IMR-90 (cell line): Measurements from ENCODE around the gene PJA2. TPM values are rescaled to one million over a fixed set of nuclear protein-coding genes. Genes with fewer than 3 reads are reported as not detected.

Experiments used
- ATAC-seq: fragments of 200-7000 bp; cut with Tn5 transposase; 2 replicates; pipeline ENCODE4 v1.9.1; 2020; ENCODE audit warnings: low read depth, mild to moderate bottlenecking, moderate library complexity
- BruUV-seq: library from RNA; stranded (reverse); fragments of 400-500 nt; replicated peaks from 2 replicates; lab custom pipeline; 2021; lab: Mats Ljungman, UMichigan
- CTCF ChIA-PET: fragments of 300-600 bp; formaldehyde crosslinking; extraction: SDS; loops from one replicate; lab custom pipeline; 2021; ENCODE audit warnings: antibody characterized with exemption; lab: Yijun Ruan, JAX
- POLR2A ChIA-PET: fragments of 300-600 bp; sonication (Branson Sonifier 250); formaldehyde crosslinking; loops from one replicate; lab custom pipeline; 2022; ENCODE audit warnings: antibody characterized with exemption; ENCODE audit not compliant: unreplicated experiment; lab: Charles Lee
- DNase-seq: peaks from one replicate; pipeline ENCODE4 v3.0.0; 2013
- H2AFZ ChIP-seq: replicated peaks from 2 replicates; pipeline ENCODE3; 2013; ENCODE audit warnings: low read length, mild to moderate bottlenecking; ENCODE audit not compliant: poor library complexity
- H2AK5ac ChIP-seq: 2 replicates; pipeline ENCODE4 v1.6.1; 2013; ENCODE audit warnings: low read depth, low read length, inconsistent platforms
- H2AK9ac ChIP-seq: replicated peaks from 2 replicates; pipeline ENCODE3; 2013; ENCODE audit warnings: mild to moderate bottlenecking, low read depth, low read length, moderate library complexity; ENCODE audit not compliant: poor library complexity
- H2BK120ac ChIP-seq: 2 replicates; pipeline ENCODE4 v1.6.1; 2013; ENCODE audit warnings: low read depth, low read length, inconsistent platforms
- H2BK15ac ChIP-seq: 3 replicates; pipeline ENCODE4 v1.6.1; 2013; ENCODE audit warnings: low read depth, low read length, inconsistent platforms
- H2BK20ac ChIP-seq: 2 replicates; pipeline ENCODE4 v1.6.1; 2013; ENCODE audit warnings: low read depth, mild to moderate bottlenecking, inconsistent platforms, low read length, moderate library complexity
- H2BK5ac ChIP-seq: 2 replicates; pipeline ENCODE4 v1.6.1; 2013; ENCODE audit warnings: mild to moderate bottlenecking, low read depth, low read length, inconsistent platforms; ENCODE audit not compliant: poor library complexity, severe bottlenecking
- H3K14ac ChIP-seq: replicated peaks from 2 replicates; pipeline ENCODE4 v1.6.1; 2013; ENCODE audit warnings: low read depth, low read length, inconsistent platforms
- H3K18ac ChIP-seq: 2 replicates; pipeline ENCODE4 v1.6.1; 2013; ENCODE audit warnings: low read depth, low read length, control low read depth
- H3K23ac ChIP-seq: 2 replicates; pipeline ENCODE4 v1.6.1; 2013; ENCODE audit warnings: low read depth, low read length, inconsistent platforms
- H3K27ac ChIP-seq: 2 replicates; pipeline ENCODE4 v1.5.1; 2013; ENCODE audit warnings: mild to moderate bottlenecking, control low read depth, low read length; ENCODE audit not compliant: insufficient read depth
- H3K27me3 ChIP-seq: 2 replicates; pipeline ENCODE4 v1.6.1; 2013; ENCODE audit warnings: low read length; ENCODE audit not compliant: control insufficient read depth, insufficient read depth
- H3K36me3 ChIP-seq: 2 replicates; pipeline ENCODE4 v1.6.1; 2013; ENCODE audit warnings: low read length, mixed read lengths; ENCODE audit not compliant: control insufficient read depth, insufficient read depth
- H3K4ac ChIP-seq: 2 replicates; pipeline ENCODE4 v1.6.1; 2013; ENCODE audit warnings: low read depth, low read length, inconsistent platforms
- H3K4me1 ChIP-seq: 2 replicates; pipeline ENCODE4 v1.6.1; 2013; ENCODE audit warnings: low read length, mixed read lengths; ENCODE audit not compliant: control insufficient read depth, insufficient read depth
- H3K4me2 ChIP-seq: 2 replicates; pipeline ENCODE4 v1.6.1; 2013; ENCODE audit warnings: low read depth, mild to moderate bottlenecking, control low read depth, low read length, moderate library complexity
- H3K4me3 ChIP-seq: 2 replicates; pipeline ENCODE4 v1.5.1; 2013; ENCODE audit warnings: low read depth, mild to moderate bottlenecking, control low read depth, low read length, moderate library complexity; ENCODE audit not compliant: insufficient read depth
- H3K56ac ChIP-seq: 2 replicates; pipeline ENCODE4 v1.6.1; 2013; ENCODE audit warnings: low read length, inconsistent platforms; ENCODE audit not compliant: insufficient read depth; ENCODE audit errors: extremely low read depth
- H3K79me1 ChIP-seq, 2 experiments: 2 replicates each; pipeline ENCODE4 v1.6.1; 2013; ENCODE audit warnings: low read length in 2 of 2, inconsistent platforms in 1 of 2, low read depth in 1 of 2
- H3K9ac ChIP-seq: 2 replicates; pipeline ENCODE4 v1.6.1; 2013; ENCODE audit warnings: low read depth, low read length, control low read depth
- H3K9me1 ChIP-seq: 2 replicates; pipeline ENCODE4 v1.6.1; 2013; ENCODE audit warnings: low read length, inconsistent platforms; ENCODE audit not compliant: insufficient read depth
- H3K9me3 ChIP-seq: 2 replicates; pipeline ENCODE4 v1.6.1; 2013; ENCODE audit warnings: low read length; ENCODE audit not compliant: control insufficient read depth, insufficient read depth
- H4K20me1 ChIP-seq: 2 replicates; pipeline ENCODE4 v1.6.1; 2013; ENCODE audit warnings: low read length, inconsistent platforms; ENCODE audit not compliant: insufficient read depth
- H4K5ac ChIP-seq: 2 replicates; pipeline ENCODE4 v1.6.1; 2013; ENCODE audit warnings: mild to moderate bottlenecking, low read depth, low read length, control low read depth
- H4K8ac ChIP-seq, 2 experiments: 2 replicates each; pipeline ENCODE4 v1.6.1; 2013; ENCODE audit warnings: low read depth in 2 of 2, low read length in 2 of 2, control low read depth in 1 of 2, inconsistent platforms in 1 of 2
- H4K91ac ChIP-seq: 2 replicates; pipeline ENCODE4 v1.6.1; 2013; ENCODE audit warnings: low read depth, low read length, inconsistent platforms; ENCODE audit not compliant: insufficient read depth
- BHLHE40 ChIP-seq: fragments of 150-350 bp; IDR thresholded peaks from 2 replicates; pipeline ENCODE4 v1.6.1; 2016; ENCODE audit warnings: mild to moderate bottlenecking, low read depth, low read length
- CEBPB ChIP-seq: IDR thresholded peaks from 2 replicates; pipeline ENCODE4 v1.6.1; 2012; ENCODE audit warnings: low read depth, low read length, improper control_type of control experiment
- CHD1 ChIP-seq: IDR thresholded peaks from 2 replicates; pipeline ENCODE4 v1.6.1; 2012; ENCODE audit warnings: low read depth, low read length, improper control_type of control experiment
- FOS ChIP-seq: fragments of 150-350 bp; IDR thresholded peaks from 2 replicates; pipeline ENCODE4 v1.6.1; 2016; ENCODE audit warnings: low read depth, low read length
- MAFK ChIP-seq: IDR thresholded peaks from 2 replicates; pipeline ENCODE4 v1.6.1; 2012; ENCODE audit warnings: low read depth, low read length, improper control_type of control experiment
- MAZ ChIP-seq: IDR thresholded peaks from 2 replicates; pipeline ENCODE4 v1.6.1; 2012; ENCODE audit warnings: low read depth, mild to moderate bottlenecking, low read length, improper control_type of control experiment, moderate library complexity, borderline replicate concordance
- MXI1 ChIP-seq: IDR thresholded peaks from 2 replicates; pipeline ENCODE4 v1.6.1; 2012; ENCODE audit warnings: low read depth, mild to moderate bottlenecking, low read length, moderate library complexity, borderline replicate concordance
- NFE2L2 ChIP-seq: fragments of 150-350 bp; IDR thresholded peaks from 2 replicates; pipeline ENCODE4 v1.6.1; 2016; ENCODE audit warnings: low read depth, mild to moderate bottlenecking, low read length
- POLR2A ChIP-seq: IDR thresholded peaks from 2 replicates; pipeline ENCODE4 v1.6.1; 2012; ENCODE audit warnings: mild to moderate bottlenecking, low read depth, low read length
- RAD21 ChIP-seq: IDR thresholded peaks from 2 replicates; pipeline ENCODE4 v1.6.1; 2012; ENCODE audit warnings: low read length, improper control_type of control experiment
- RCOR1 ChIP-seq: IDR thresholded peaks from 2 replicates; pipeline ENCODE4 v1.6.1; 2012; ENCODE audit warnings: mild to moderate bottlenecking, low read length, improper control_type of control experiment; ENCODE audit not compliant: insufficient replicate concordance
- RFX5 ChIP-seq: IDR thresholded peaks from 2 replicates; pipeline ENCODE4 v1.8.0; 2012; ENCODE audit warnings: low read depth, mild to moderate bottlenecking, low read length, moderate library complexity
- SMC3 ChIP-seq: fragments of 150-350 bp; IDR thresholded peaks from 2 replicates; pipeline ENCODE4 v1.6.1; 2016; ENCODE audit warnings: low read depth, mild to moderate bottlenecking, antibody characterized with exemption, low read length, moderate library complexity
- WGBS, 2 experiments: methylation state at CpG; one replicate each; pipeline versions ENCODE4 v1.1.5 to v1.1.7; 2013; ENCODE audit warnings: missing lambda C conversion rate in 2 of 2; ENCODE audit not compliant: insufficient read length in 1 of 2; ENCODE audit errors: extremely low coverage in 2 of 2; 5-methylcytosine and 5-hydroxymethylcytosine counted together
- dilution Hi-C: fragments of 300-500 bp; cut with HindIII; formaldehyde crosslinking; loops from one replicate; pipeline ENCODE4 v1.14.3; 2018; ENCODE audit warnings: low sequenced_read_pairs; ENCODE audit not compliant: unreplicated experiment
- in situ Hi-C: fragments of 300-500 bp; cut with MboI; formaldehyde crosslinking; loops from 3 replicates; pipeline ENCODE4 v1.14.3; 2019; ENCODE audit warnings: low sequenced_read_pairs, inconsistent platforms, mixed read lengths
- intact Hi-C: fragments of 100-400 bp; cut with micrococcal nuclease; formaldehyde crosslinking; loops from 2 replicates; pipeline ENCODE4 v1.10.0; 2022
- polyA plus RNA-seq, 3 experiments: library from polyadenylated mRNA; depleted of rRNA; stranded (reverse); fragments of >200 nt; gene quantifications; 2 replicates each; pipeline ENCODE4 v1.2.3, GENCODE V29; 2012; ENCODE audit warnings: low replicate concordance in 1 of 3
- total RNA-seq: library from RNA; depleted of rRNA; stranded (reverse); fragments of >200 nt; gene quantifications from 2 replicates; pipeline ENCODE4 v1.2.3, GENCODE V29; 2012
- TF ChIP-seq, protein P1 (sequence below): fragments of 150-350 bp; IDR thresholded peaks from 2 replicates; pipeline ENCODE4 v1.6.1; 2016; ENCODE audit warnings: low read depth, mild to moderate bottlenecking, low read length, moderate library complexity, borderline replicate concordance
- TF ChIP-seq, protein P2 (sequence below): fragments of 150-350 bp; IDR thresholded peaks from 2 replicates; pipeline ENCODE4 v1.6.1; 2017; ENCODE audit warnings: mild to moderate bottlenecking, antibody characterized with exemption, low read length, low read depth
- TF ChIP-seq, protein P3 (sequence below): conservative IDR thresholded peaks from 2 replicates; pipeline ENCODE4 v1.5.1; 2012; ENCODE audit warnings: mild to moderate bottlenecking, low read depth, low read length, improper control_type of control experiment

The PJA2 gene
- total and polyA plus RNA-seq, 2 of the 4 experiments (the other 2 are of a cell fraction), result 42.3 to 70.6 TPM

DNA sequence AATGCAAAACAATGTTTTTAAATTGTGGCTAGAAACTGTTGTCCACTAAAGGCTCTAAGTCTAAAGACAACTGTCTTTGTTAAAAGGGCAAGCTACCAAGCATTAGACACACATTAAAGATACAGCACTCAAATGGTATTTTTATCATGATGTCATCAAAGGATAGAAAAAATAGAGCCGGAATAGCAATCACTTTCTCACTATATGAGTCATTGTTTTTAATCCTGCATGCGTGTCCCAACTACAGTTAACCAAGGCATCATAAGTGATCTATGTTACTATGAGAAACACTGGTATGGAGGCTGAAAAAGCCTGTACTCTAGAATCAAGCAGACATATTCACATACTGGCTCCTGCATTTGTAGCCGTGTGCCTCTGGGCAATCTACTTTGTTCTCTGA, 1.9 kb upstream of the PJA2 start:
- H3K14ac ChIP-seq, result no peak overlapping the region
- H4K5ac ChIP-seq, result no peak overlapping the region
- peak overlapping the region; percentile 57; the same call in 1 of the 2 replicates for H3K4me2 ChIP-seq
- H2BK5ac ChIP-seq, result no peak overlapping the region
- no peak overlapping the region for H3K4me3 ChIP-seq
- ATAC-seq (no peak), DNase-seq (peak; percentile 97)
- H2AFZ ChIP-seq, result no peak overlapping the region
- H3K18ac ChIP-seq, result no peak overlapping the region
- H2AK9ac ChIP-seq, result no peak overlapping the region
- no peak overlapping the region for H2AK5ac ChIP-seq
- H3K79me1 ChIP-seq, result no peaks in the 10 kb centered on the region; a peak in 1 of 4 replicates
- no peak overlapping the region for H2BK120ac ChIP-seq
- peaks cover 3% of the 10 kb centered on the region; the same call in 1 of the 2 replicates for H3K4me1 ChIP-seq
- H3K9ac ChIP-seq, result no peak overlapping the region
- H4K8ac ChIP-seq, result no peak overlapping the region
- peaks cover 4% of the 10 kb centered on the region for H3K9me3 ChIP-seq
- POLR2A ChIA-PET, result no interaction called here
- intact Hi-C loops (loop anchor here (2.0 kb wide), 3 partner anchors 43 to 851 kb away; no protein-coding TSS in a partner anchor), dilution Hi-C loops (no loop called here), in situ Hi-C loops (no loop called here)
- peaks cover 19% of the 10 kb centered on the region for H4K20me1 ChIP-seq
- no peak overlapping the region for H3K27ac ChIP-seq
- CTCF ChIA-PET, result no interaction called here
- no peaks in the 10 kb centered on the region for H3K36me3 ChIP-seq
- no peak overlapping the region for H3K23ac ChIP-seq
- H4K91ac ChIP-seq, result no peak overlapping the region
- H2BK15ac ChIP-seq, result no peak overlapping the region
- no TSS peak for BruUV-seq
- no peak overlapping the region for H3K56ac ChIP-seq
- no peak overlapping the region for H2BK20ac ChIP-seq
- WGBS, 2 experiments, result no CpG with 5 or more reads among the region's 3 CpGs
- TF ChIP-seq POLR2A (peak; percentile 56; the same call in 1 of the 2 replicates), MAZ (no peak), RFX5 (no peak), MAFK (no peak), NFE2L2 (peak; percentile 37; the same call in 1 of the 2 replicates), RAD21 (0 out of 2 replicates have a peak, but pooled peaks have one; percentile 9), BHLHE40 (peak; percentile 81), FOS (peak; percentile 98), CEBPB (peak; percentile 75), RCOR1 (no peak), SMC3 (no peak), CHD1 (no peak), MXI1 (no peak)
- TF ChIP-seq, protein P1, sequence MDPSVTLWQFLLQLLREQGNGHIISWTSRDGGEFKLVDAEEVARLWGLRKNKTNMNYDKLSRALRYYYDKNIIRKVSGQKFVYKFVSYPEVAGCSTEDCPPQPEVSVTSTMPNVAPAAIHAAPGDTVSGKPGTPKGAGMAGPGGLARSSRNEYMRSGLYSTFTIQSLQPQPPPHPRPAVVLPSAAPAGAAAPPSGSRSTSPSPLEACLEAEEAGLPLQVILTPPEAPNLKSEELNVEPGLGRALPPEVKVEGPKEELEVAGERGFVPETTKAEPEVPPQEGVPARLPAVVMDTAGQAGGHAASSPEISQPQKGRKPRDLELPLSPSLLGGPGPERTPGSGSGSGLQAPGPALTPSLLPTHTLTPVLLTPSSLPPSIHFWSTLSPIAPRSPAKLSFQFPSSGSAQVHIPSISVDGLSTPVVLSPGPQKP, result no peak
- TF ChIP-seq, protein P2, sequence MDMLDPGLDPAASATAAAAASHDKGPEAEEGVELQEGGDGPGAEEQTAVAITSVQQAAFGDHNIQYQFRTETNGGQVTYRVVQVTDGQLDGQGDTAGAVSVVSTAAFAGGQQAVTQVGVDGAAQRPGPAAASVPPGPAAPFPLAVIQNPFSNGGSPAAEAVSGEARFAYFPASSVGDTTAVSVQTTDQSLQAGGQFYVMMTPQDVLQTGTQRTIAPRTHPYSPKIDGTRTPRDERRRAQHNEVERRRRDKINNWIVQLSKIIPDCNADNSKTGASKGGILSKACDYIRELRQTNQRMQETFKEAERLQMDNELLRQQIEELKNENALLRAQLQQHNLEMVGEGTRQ, result no peak
- TF ChIP-seq, protein P3, sequence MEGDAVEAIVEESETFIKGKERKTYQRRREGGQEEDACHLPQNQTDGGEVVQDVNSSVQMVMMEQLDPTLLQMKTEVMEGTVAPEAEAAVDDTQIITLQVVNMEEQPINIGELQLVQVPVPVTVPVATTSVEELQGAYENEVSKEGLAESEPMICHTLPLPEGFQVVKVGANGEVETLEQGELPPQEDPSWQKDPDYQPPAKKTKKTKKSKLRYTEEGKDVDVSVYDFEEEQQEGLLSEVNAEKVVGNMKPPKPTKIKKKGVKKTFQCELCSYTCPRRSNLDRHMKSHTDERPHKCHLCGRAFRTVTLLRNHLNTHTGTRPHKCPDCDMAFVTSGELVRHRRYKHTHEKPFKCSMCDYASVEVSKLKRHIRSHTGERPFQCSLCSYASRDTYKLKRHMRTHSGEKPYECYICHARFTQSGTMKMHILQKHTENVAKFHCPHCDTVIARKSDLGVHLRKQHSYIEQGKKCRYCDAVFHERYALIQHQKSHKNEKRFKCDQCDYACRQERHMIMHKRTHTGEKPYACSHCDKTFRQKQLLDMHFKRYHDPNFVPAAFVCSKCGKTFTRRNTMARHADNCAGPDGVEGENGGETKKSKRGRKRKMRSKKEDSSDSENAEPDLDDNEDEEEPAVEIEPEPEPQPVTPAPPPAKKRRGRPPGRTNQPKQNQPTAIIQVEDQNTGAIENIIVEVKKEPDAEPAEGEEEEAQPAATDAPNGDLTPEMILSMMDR, result no peak
- no peaks in the 10 kb centered on the region for H3K9me1 ChIP-seq
- peak overlapping the region; percentile 6; the same call in 1 of the 2 replicates for H3K4ac ChIP-seq
- H3K27me3 ChIP-seq, result no peaks in the 10 kb centered on the region
